HFFc6 (cell line): Measurements from ENCODE around the gene SNRPE. TPM values are rescaled to one million over a fixed set of nuclear protein-coding genes. Genes with fewer than 3 reads are reported as not detected.
"Not testable (repeated sequence)": the region's sequence is repeated elsewhere in the genome, so short reads cannot be mapped to it uniquely, and the experiment has no call there.

Source experiments
- DNase-seq: peaks from one replicate; pipeline ENCODE4 v3.0.0-alpha.2; 2018
- H3K27ac Mint-ChIP-seq: 2 replicates; pipeline ENCODE4 v1.8.0; 2020; ENCODE audit warnings: mild to moderate bottlenecking, mixed read lengths
- H3K27me3 Mint-ChIP-seq: 2 replicates; pipeline ENCODE4 v1.8.0; 2021; ENCODE audit warnings: mild to moderate bottlenecking, moderate library complexity, mixed read lengths; ENCODE audit not compliant: insufficient read depth
- H3K36me3 Mint-ChIP-seq: 2 replicates; pipeline ENCODE4 v1.8.0; 2021; ENCODE audit warnings: low read depth, mixed read lengths
- H3K4me1 Mint-ChIP-seq: 2 replicates; pipeline ENCODE4 v1.8.0; 2020; ENCODE audit warnings: low read depth, mixed read lengths
- H3K4me3 Mint-ChIP-seq: 2 replicates; pipeline ENCODE4 v1.8.0; 2020; ENCODE audit warnings: mild to moderate bottlenecking, moderate library complexity, mixed read lengths
- H3K9me3 Mint-ChIP-seq: 2 replicates; pipeline ENCODE4 v1.8.0; 2020; ENCODE audit warnings: mild to moderate bottlenecking, mixed read lengths
- total RNA-seq, 6 experiments: library from RNA; stranded (reverse); fragmentation: NEBNext Ultra II Directional; extraction: Animal tissue kit (Norgen Biotek cat#: 25700); gene quantifications; 2 replicates in 1 of 6; 3 replicates in 5 of 6; pipeline ENCODE4 v1.2.3, GENCODE V29; 2021
- TF ChIP-seq, protein P1 (sequence below): fragments of 200-600 bp; sonication (generic); IDR thresholded peaks from 2 replicates; pipeline ENCODE4 v1.5.0; 2021; ENCODE audit warnings: antibody characterized with exemption, mild to moderate bottlenecking

SNRPE gene
- total RNA-seq, 6 experiments from 2014 or later, result 154 to 186 (median 163) TPM

DNA sequence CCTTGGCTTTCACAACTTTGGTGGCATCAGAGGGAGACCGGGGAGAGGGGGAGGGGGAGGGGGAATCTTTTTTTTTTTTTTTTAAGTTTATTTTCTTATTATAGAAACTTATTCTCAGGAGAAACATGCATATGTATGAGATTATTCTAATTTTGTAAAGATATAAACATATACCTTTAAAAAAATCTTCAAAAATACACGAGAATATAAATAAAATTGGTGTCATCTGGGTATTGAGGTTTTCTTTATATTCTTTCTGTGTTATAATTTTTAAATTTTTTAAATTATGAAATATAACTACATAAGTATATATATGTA lies 18.9 kb upstream of the SNRPE start:
- Mint-ChIP-seq H3K9me3 (no peaks in the 10 kb centered on the region), H3K4me1 (peaks cover 9% of the 10 kb centered on the region), H3K27ac (no peak overlapping the region), H3K4me3 (no peak overlapping the region), H3K27me3 (no peaks in the 10 kb centered on the region), H3K36me3 (peaks cover 39% of the 10 kb centered on the region)
- TF ChIP-seq, protein P1, sequence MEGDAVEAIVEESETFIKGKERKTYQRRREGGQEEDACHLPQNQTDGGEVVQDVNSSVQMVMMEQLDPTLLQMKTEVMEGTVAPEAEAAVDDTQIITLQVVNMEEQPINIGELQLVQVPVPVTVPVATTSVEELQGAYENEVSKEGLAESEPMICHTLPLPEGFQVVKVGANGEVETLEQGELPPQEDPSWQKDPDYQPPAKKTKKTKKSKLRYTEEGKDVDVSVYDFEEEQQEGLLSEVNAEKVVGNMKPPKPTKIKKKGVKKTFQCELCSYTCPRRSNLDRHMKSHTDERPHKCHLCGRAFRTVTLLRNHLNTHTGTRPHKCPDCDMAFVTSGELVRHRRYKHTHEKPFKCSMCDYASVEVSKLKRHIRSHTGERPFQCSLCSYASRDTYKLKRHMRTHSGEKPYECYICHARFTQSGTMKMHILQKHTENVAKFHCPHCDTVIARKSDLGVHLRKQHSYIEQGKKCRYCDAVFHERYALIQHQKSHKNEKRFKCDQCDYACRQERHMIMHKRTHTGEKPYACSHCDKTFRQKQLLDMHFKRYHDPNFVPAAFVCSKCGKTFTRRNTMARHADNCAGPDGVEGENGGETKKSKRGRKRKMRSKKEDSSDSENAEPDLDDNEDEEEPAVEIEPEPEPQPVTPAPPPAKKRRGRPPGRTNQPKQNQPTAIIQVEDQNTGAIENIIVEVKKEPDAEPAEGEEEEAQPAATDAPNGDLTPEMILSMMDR, result no peak
- DNase-seq, result no peak

DNA sequence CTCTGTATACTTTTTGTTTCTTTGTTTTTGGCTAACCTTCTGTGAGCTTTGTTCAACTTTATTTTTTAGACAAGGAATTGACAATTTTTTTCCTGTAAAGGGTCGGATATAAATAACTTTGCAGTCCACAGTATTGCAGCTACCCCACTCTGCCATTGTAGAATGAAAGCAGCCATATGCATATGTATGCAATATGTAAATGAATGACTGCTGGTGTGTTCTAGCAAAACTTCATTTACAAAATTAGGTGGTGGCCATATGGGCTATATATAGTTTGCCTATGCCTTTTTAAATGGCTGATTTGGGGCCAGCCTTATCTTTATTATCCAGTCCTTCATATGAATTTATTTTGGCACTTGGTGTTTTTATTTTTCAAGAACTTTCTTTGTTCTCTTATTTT lies 18.0 kb upstream of the SNRPE start:
- no peak overlapping the region for H3K4me3 Mint-ChIP-seq
- peaks cover 9% of the 10 kb centered on the region for H3K4me1 Mint-ChIP-seq
- DNase-seq, result no peak
- peaks cover 30% of the 10 kb centered on the region for H3K36me3 Mint-ChIP-seq
- no peaks in the 10 kb centered on the region for H3K27me3 Mint-ChIP-seq
- TF ChIP-seq, protein P1, result no peak
- no peak overlapping the region for H3K27ac Mint-ChIP-seq
- H3K9me3 Mint-ChIP-seq, result no peaks in the 10 kb centered on the region

DNA sequence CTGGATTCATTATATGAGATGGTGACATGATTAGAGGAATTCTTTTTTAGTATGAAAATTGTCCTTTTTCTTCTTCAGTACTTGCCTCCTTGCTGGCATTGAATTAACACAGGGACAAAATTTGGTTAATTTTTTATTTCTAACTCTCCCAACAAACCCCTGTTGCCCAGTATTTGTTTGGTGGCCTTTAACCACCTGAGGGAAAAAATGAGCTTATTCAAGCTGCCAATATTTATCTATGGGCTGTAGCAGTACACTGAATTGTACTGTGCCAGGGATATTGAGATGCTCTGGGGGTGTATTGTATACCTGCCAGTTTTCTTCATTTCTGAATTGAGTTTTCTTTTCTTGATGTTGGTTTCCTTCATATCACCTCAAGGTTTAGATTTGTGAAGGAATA lies 8.3 kb upstream of the SNRPE start:
- not testable (repeated sequence) for H3K9me3 Mint-ChIP-seq, DNase-seq, H3K27ac Mint-ChIP-seq, H3K4me3 Mint-ChIP-seq, H3K27me3 Mint-ChIP-seq
- Mint-ChIP-seq H3K4me1 (peaks cover 14% of the 10 kb centered on the region), H3K36me3 (peaks cover 32% of the 10 kb centered on the region)

DNA sequence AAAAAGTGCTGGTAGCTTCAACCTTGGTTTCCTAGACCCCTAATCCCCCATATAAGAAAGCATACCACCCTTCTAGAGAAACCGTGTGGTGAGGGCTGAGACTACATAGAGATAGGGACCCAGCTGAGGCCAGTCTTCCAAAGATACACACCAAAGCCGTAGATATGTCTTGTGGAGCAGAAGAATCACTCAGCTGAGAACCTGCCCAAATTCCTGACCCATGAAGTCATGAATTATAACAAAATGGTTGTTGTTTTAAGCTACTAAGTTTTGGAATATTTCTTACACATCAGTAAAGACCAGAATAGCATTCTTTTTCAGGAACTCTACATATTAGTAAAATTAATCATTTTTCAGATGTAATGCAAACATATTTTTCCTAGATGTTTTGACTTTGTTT lies 3.3 kb upstream of the SNRPE start:
- TF ChIP-seq, protein P1, result no peak
- no peaks in the 10 kb centered on the region for H3K9me3 Mint-ChIP-seq
- peak; percentile 79 for DNase-seq
- H3K27ac Mint-ChIP-seq, result peak overlapping the region; percentile 74
- H3K4me3 Mint-ChIP-seq, result peak overlapping the region; percentile 44
- peaks cover 31% of the 10 kb centered on the region for H3K36me3 Mint-ChIP-seq
- peaks cover 50% of the 10 kb centered on the region for H3K4me1 Mint-ChIP-seq
- H3K27me3 Mint-ChIP-seq, result peaks cover 15% of the 10 kb centered on the region

DNA sequence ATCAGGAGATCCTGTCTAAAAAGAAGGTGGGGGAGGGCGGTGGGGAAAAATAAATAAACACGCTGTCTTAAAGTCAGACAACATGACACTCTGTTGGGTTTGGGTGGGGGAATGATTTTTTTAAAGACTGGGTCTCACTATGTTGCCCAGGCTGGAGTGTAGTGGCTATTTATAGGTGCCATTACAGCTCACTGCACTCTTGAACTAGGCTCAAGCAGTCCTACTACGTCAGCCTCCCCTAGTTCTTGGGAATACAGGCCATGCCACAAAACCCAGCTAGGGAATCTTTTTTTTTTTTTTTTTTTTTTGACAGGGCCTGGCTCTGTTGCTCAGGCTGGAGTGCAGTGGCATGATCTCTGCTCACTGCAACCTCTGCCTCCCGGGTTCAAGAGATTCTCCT lies 2.4 kb upstream of the SNRPE start:
- Mint-ChIP-seq H3K36me3 (peaks cover 30% of the 10 kb centered on the region), H3K27ac (peak overlapping the region; percentile 74), H3K4me3 (peak overlapping the region; percentile 44; the same call in 1 of the 2 replicates), H3K9me3 (no peaks in the 10 kb centered on the region), H3K27me3 (peaks cover 15% of the 10 kb centered on the region), H3K4me1 (peaks cover 50% of the 10 kb centered on the region)
- TF ChIP-seq, protein P1, result no peak
- DNase-seq, result no peak

DNA sequence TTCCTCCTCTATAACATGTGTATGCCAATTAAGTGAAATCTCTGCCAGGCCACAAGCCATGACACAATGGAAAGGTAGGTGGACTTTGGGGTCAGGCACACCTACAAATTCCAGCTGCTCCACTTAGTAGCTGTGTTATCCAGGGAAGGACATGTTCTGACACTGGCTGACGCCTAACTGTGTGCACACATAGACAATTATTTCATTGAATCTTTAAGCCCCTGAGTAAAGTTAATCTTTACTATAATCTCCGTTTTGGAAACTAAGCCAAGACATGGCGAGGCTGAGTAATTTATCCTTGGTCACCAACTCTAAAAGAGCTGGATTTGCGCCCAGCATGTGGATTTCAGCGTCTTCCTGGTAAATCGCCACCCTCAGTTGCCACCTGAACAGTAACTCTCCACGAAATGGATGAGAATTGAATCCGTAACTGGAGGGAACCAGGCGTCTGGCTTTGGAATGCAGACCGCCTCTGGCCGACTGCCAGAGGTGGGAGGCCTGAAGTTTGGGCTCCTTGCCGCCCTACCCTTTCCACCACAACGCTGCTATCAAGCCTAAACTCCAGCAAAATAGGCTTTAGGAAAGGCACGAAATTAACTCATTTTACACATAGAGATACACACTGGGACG lies 888 bp upstream of the SNRPE start:
- DNase-seq, result peak; percentile 62
- Mint-ChIP-seq H3K4me3 (peak overlapping the region; percentile 100), H3K4me1 (peaks cover 52% of the 10 kb centered on the region), H3K27ac (peak overlapping the region; percentile 98), H3K27me3 (peaks cover 15% of the 10 kb centered on the region), H3K9me3 (no peaks in the 10 kb centered on the region), H3K36me3 (peaks cover 35% of the 10 kb centered on the region)
- TF ChIP-seq, protein P1, result no peak
